CD4-positive, alpha-beta T cell treated with Interleukin-4 for 4 hours (primary cell): Measurements from ENCODE around the gene KLHDC4.
"Not testable (repeated sequence)": the region's sequence is repeated elsewhere in the genome, so short reads cannot be mapped to it uniquely, and the experiment has no call there.

ENCODE experiments used
- DNase-seq: peaks from one replicate; pipeline ENCODE4 v3.0.0-alpha.2; 2020

The KLHDC4 gene

DNA sequence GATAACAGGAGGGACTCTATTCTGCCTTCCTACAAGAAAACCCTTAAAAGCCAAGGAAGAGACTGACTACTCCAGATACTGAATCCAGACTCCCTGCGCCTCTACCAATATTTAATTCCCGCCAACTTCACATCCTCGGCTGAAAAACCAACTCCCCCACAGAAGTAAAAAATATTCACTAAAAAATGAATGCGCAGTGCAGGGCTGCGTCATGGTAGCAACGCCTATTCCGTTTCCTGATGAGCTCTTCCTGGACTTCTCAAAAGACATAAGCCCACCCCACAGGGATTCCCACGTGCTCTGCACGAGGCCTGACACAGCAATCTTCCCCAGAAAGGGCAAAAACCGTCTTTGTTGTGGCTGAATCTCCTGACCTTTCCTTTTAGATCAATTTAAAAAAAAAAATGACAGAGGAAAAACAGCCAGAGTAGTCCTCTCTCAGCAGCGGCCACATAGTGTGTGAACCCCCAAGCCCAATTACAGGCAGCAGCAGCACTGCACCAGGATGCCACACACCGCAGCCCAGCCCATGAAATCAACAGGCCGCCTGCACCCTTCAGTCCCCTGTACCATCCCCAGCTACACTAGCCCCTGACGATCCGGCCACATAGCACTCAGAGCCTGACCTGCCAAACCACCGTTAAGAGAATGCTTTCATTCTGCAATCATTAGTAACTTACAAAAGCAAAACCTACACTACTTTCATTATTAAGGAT is 23.9 kb downstream of the KLHDC4 start:
- DNase-seq = no peak

DNA sequence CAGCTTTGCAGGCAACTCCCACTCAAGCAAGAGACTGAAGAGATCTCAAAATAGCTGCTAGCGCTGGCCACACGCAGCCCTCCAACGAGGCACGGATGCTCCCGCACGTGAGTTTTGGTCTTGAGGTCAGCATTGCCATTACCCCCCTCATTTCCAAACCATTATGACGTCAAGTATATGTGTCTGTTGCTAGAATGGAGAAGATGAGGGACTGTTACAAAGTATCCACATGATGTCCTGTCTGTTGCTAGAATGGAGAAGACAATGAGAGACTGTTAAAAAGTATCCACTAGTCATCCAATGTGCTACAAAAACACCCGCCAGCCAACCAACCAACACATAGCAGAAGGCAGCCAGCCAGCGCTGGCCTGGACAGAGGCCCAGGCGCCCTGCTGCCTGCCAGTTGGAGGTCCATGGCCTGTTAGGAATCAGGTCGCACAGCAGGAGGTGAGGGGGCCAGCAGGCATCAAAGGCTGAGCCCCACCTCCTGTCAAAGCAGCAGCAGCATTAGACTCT is 24.8 kb downstream of the KLHDC4 start:
- DNase-seq = no peak

DNA sequence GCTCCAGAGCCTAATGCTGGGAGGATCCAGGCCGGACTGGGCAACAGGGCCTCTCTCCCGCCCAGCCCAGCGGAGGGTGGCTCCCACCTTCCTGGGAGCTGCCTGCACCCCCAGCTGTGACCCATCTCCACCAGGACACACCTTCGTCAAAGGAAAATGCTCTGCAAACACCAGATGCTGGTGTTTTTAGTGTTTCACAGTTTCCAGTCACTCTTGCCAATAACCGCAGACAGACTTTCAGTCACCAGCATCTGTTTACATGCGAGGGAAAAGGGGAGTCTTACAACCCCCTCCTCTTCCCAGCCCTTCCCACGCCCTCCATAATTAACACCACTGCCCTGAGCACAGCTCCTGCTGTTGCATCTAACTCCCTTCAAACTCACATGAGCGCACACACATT is 25.3 kb downstream of the KLHDC4 start:
- DNase-seq = no peak

DNA sequence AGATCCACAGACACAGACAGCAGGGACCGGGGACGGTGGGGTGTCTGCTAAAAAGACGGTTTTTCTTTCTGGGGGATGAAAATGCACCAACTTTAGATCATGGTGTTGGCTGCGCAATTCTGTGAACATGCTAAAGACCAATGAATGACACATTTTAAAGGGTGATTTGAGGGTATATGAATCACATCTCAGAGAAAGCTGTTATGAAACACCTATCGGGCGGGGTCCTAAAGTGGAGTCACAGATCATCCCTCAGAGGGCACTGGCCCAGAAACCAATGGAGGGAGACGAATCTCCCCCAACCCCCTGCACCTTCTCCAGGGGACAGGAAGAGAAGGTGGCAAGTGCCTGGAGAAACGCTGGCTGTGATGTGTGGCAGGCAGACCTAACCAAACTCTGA is 26.0 kb downstream of the KLHDC4 start:
- no peak for DNase-seq

DNA sequence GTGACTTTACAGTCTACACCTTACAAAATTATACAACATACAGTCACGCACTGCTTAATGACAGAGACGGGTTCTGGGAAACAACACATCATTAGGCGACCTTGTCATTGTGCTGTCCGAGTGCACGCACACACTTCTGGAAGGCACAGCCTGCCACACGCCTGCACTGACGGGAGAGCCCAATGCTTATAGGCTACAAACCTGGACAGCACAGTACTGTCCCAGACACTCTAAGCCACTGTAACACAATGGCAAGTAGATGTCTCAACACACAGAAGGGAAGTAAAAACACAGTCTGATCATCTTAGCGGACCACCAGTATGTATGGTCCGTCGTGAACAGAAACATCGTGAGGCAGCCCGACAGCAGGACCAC is 29.8 kb downstream of the KLHDC4 start:
- DNase-seq = no peak

DNA sequence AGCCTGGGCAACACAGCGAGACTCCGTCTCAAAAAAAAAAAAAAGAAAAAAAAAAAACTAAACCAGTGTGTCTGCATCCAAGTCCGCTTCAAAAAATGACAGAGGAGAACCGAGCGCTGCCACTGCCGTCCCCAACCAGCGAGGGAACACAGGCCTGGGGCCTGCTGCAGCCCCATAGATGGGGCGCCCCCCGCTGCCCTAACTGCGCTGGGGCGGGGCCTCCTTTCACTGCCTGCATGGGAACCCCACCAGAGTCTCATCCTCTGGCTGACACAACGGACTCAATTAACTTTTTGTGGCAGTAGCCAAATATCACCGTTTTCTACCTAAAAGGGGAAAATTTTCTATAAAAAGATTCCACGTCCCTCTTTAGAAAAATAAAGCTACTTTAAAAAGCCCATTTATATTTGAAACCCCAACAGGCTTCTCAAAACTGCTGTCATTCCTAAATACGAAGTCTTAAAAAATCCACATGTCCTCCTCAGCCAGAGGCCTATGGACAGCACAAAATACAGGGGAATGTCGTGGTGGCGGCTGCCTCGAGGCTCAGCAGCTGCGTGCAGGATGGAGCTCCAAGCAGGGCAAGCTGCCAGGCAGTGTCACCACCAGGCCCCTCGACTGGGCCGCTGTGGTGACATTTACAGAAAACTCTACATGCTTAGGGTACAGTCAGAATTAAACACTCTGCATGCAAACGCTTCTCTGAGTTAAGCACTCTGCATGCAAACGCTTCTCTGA is 30.3 kb downstream of the KLHDC4 start:
- no peak for DNase-seq

DNA sequence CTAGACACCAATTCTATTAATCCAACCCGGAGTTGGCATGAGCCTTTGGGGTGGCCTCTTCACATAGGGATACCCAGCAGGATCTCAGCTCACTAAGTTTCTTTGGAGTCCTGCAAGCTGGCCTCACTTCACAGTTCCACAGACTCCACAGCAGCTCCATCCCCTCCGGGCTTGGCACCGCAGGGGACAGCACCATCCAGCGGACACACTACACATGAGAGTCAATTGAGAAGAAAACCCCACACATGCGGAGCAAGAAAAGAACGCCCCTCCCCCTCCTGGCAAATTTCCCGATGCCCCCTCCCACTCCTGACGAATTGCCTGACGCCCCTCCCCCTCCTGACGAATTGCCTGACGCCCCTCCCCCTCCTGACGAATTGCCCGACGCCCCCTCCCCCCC is 31.1 kb downstream of the KLHDC4 start:
- no peak for DNase-seq

DNA sequence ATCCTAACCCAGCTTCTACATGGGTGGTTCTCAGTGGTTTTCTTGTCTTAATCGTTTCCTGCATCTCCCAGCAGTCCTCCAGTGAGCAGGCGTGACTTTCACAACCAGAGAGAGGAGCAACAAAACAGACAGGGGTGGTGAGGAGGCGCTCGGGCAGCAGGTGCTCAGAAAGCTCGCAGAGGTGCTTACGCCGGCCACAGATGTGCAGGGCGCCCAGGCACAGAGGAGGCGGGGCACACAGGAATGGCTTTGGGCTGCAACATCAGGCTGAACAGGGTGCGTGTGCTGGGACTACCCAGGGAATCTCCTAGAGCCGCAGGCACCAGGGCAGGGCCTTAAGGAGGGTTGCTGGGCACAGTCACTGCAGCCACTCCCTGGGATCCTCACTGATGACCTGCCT is 32.6 kb downstream of the KLHDC4 start:
- DNase-seq = peak; percentile 29

DNA sequence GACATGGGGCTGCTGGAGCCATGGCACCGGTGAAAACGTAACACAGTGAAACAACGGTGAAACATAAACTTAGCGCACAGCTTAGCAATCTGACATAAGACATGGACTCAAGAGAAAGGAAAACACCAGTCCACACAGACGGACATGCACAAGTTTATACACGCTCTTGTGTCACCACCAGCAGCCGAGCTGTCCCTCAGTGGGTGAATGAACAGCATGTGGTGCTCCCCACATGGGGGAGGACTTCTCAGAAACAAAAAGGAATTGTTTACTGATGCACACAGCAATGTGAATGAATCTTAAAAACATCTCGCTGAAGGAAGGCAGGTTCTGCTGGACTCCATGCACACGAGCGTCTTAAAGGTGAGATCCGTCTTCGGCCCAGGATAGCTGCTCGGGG is 34.2 kb downstream of the KLHDC4 start:
- DNase-seq = no peak

DNA sequence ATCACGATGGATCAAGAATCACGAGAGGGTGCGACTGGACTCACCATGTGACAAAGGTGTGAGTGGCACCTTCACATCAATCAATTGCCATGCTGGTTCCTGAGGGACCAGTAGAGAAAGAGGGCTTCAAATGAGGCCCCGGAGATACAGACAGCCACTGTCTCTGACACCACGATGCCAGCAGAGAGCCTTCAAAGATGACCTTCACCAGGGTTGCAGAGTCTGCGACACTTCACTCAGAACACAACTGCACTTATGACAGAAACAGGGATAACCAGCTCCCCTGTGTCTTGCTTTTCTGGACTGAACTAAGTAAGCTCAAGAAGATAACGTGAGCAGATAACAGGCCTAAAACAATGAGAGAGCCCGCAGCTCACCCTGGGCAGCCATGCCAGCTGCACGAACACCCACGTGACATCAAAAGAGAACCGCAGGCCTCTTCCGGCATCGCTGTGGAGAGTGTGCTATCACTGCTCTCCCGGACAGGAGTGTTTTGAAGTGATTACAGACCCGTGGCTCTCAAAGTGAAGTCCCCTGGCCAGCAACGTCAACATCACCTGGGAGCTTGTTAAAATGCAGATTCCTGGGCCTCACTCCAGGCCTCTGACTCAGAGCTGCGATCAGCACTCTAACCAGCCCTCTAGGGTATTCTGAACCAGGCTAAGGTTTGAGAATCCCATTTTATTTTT is 36.4 kb downstream of the KLHDC4 start:
- no peak for DNase-seq

DNA sequence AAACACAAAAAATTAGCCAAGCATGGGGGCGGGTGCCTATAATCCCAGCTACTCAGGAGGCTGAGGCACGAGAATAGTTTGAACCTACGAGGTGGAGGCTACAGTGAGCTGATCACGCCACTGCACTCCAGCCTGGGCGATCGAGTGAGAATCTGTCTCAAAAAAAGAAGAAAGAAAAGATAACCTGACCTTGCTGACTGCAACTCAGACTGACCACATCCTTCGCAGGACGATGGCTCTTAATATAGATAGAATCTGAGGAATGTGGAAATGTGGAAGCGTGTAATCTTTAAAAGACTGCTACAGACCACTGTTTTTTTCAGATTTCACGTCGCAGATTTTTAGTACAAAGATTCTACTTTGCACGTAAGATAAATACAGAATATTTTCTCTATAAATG is 37.8 kb downstream of the KLHDC4 start:
- DNase-seq = no peak

DNA sequence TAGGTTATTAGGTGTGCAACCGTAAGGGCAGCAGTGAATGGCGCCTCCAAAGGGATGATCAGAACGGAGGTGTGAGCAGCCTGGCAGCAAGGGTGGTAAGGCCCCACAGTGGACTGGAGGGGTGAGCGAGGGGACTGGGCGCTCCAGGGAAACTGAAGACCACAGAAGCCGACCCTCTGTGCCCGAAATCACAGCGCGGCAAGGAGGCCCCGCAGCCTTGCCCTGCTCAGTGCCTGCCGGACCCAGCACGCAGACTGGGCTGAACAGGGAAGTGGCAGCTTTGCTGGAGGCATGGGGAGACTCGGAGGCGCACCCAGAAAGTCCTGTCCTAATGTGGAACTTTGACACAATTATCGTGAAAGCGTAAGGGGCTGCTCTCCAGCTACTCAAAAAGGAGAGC is 38.4 kb downstream of the KLHDC4 start:
- DNase-seq = no peak

DNA sequence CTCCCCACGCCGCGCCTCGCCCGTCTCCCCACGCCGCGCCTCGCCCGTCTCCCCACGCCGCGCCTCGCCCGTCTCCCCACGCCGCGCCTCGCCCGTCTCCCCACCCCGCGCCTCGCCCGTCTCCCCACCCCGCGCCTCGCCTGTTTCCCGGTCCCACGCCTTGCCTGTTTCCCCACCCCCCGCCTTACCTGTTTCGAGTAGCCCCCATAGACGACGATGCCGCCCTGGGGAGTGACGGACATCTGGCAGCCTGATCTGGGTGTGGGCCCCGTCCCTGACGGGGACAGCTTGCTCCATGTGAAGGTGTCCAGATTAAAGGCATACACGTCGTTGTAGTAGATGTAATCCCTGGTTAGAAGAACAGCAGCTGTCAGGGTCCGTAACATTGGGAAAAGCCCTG is 39.2 kb downstream of the KLHDC4 start:
- DNase-seq = not testable (repeated sequence)

DNA sequence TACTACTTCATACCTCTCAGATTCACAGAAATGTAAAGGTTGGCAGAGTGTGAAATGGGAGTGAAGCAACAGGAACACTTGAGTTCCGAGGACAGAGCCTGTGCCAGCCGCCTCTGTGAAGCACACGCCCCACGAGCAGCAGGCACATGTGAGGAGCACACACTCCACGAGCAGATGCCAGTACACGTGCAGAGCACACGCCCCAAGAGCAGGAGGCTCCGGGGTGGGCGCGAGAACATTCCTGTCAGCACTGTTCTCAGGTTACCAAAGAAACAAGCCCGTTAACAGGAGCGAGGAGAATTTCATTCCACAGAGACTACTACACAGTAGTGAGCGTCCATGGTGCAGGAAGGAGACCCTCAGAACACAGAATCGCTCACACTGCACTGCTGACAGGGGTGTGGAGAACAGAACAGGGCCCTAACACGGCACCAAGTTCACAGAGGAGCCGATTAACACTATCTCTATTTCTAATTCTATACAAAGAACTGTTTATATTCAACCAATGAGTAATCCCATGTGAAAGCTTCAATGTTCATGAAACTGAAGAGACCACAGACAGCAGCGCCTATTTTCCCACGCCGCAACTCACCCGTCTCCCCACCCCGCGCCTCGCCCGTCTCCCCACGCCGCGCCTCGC is 40.1 kb downstream of the KLHDC4 start:
- DNase-seq = no peak

DNA sequence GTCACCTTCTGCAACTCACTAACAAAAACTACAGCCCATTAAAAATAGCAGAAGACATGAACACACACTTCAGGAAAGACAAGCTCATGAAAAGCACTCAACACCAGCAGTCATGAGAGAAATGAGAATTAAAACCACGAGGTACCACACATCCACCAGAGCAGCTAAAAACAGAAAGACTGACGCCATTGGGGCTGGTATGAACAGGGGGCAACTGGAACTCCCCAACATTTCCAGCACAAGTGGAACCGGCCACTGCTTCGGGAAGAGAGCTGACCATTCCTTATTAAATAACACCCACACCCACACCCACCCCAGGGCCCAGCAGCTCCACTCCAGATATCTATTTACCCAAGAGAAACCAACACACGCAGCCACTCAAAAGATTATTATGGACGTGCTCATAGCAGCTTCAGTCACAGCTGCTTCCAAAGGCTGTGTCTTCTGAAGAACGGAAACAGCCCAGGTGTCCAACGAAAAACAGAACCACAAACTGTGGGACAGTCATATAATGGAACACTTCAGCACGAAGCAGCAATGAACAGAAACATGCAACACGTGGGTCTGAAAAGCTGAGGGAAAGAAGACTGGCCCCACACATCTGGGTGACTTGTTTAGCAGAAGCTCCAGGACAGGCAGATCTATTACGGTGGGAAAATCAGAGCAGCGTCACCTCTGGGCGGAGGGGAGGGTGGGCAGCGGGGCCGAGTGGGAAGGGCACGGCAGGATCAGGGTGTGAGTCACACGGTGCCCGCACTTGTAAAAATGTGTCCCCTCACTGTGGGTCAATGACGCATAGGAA is 41.1 kb downstream of the KLHDC4 start:
- peak; percentile 48 for DNase-seq

DNA sequence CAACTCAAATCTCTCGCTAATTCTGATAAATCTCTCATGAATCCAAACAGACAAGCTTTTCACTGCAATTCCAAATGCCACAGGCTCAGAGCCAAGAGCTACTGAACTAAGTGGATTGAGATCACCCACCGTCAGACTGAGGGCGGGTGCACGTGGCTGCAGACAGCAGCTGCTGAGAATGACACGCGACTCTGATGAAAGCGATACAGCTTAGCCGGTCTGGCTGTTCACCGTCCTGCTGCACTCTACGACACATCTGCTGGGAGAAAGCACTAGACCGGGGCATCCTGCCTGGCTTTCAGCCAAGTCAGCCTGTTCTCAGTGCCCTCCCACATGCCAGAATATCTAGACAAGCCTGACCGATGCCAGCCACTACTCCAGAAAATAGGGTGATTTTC is 42.6 kb downstream of the KLHDC4 start:
- DNase-seq = no peak

DNA sequence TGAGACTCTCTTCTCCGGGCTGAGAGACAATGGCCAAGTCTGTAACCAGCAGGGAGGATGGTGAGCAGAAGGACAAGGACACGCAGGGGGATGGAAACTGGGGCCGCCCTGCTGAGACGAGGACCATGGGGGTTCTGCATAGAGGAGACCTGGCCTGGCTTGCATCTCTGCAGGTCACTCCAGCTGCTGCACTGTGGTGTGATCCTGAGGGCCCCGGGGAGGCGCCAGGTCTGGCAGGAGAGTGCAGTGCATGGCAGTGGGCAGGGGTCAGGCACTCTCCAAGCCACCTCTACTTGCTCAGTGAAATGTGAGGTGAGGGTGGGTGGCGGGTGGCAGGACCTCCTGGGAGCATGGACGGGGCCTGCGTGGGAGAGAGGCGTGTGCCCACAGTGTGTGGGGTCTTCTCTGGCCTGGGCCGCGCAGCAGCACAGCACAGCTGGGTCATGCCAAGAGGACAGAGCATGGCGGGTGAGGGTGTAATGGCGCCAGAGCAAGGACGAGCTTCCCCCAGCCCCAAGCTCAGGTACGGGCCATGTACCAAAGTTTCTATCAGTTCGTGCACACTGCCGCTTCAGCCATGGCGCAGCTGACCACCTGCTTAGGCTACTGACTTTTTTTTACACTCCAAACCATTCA is 43.1 kb downstream of the KLHDC4 start:
- no peak for DNase-seq

DNA sequence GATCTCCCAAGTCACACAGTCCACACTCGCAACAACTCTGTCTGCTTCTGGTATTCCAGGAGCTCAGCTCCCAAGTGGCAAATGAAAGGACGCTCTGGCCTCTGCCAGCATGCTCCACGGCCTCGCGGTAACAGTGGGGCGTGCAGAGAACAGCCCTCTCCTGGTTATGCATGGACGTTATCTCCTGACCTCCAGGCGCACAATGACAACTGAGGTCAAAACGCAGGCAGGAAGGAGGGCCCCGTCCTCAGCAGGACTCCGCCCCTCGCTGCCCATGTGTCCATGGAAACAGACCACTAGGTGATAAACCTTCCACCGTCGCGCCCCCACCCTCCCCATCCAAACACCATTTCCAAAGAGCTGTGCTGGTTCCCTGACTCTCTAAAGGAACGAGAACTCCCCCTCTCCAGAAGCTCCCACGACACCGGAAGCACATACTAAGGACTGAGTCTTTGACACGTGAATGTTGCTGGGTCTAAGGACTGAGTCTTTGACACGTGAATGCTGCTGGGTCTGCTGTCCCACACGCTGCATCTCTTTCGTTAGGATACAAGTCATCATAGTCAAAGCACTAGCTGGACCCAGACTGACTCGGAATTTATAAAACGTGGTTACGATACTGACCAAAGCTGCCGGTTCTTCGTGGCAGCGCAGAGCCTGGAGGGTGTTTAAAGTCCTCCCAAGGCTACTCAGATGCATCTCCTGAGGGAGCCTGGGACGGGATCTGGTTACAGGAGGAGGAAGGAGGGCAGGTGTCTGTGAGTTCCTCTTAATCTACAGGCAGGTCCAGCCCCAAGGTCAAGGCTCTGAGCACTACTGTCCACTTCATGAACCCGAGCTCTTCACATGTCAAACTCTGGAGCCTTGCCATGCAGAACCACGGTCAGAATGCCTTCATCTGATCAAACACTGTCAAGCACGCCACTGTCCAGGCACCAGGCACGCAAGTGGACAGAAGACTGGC is 43.9 kb downstream of the KLHDC4 start:
- no peak for DNase-seq

DNA sequence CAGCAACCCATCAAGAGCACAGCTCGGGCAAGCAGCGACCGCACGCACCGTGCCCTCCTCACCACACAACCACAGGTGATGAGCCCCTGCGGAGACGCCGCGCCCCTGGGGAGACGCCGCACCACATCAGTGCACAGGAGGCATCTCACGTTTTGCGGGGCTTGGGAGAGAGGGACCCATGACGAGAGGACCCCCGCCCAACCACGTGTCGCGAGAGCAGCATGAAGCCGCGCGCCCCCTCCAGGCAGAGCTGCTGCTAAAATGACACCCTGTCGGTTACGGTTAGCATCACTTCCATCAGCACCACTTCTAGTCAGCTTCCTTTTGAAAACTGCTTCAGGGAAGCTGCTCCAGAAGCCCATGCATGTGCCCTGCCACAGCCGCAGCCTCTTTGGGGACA is 45.3 kb downstream of the KLHDC4 start:
- no peak for DNase-seq

DNA sequence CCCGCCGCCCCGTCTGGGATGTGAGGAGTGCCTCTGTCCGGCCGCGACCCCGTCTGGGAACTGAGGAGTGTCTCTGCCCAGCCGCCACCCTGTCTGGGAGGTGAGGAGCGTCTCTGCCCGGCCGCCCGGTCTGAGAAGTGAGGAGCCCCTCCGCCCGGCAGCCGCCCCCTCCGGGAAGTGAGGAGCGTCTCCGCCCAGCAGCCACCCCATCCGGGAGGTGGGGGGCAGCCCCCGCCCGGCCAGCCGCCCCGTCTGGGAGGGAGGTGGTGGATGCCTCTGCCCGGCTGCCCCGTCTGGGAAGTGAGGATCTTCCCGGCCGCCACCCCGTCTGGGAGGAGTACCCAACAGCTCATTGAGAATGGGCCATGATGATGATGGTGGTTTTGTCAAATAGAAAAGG is 47.0 kb downstream of the KLHDC4 start:
- not testable (repeated sequence) for DNase-seq

DNA sequence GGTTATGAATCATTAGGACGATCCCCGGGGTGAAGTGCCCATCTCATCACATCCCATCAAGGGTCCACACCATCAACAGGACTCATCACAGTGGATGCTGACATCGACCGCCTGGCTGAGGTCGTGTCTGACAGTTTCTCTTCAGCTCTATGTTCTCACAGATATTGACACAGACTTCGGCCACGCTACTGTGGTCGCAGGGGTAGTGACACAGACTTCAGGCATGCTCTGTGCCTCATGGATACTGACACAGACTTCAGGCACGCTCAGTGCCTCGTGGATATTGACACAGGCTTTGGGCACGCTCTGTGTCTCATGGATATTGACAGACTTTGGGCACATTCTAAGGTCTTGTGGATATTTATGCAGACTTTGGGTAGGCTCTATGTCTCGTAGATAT is 50.1 kb downstream of the KLHDC4 start:
- DNase-seq = no peak
